Panc1 (cell line): ENCODE results near the gene MS4A18.

ENCODE experiments used
- POLR2AphosphoS5 ChIP-seq: IDR thresholded peaks from 2 replicates; pipeline ENCODE4 v1.6.1; 2012; ENCODE audit warnings: mild to moderate bottlenecking, low read depth, low read length, moderate library complexity
- TCF7L2 ChIP-seq: IDR thresholded peaks from 2 replicates; pipeline ENCODE4 v1.6.1; 2011; ENCODE audit warnings: mild to moderate bottlenecking, low read depth, low read length, inconsistent platforms
- TF ChIP-seq, protein P1 (sequence below): fragments of 450-650 bp; IDR thresholded peaks from 2 replicates; pipeline ENCODE4 v1.5.1; 2017; ENCODE audit warnings: mild to moderate bottlenecking

GRCh38 chr11:60679879-60680278, 44.6 kb upstream of the MS4A18 start:
- TF ChIP-seq TCF7L2: no peak
- no peak for TF ChIP-seq POLR2AphosphoS5
- TF ChIP-seq, protein P1, sequence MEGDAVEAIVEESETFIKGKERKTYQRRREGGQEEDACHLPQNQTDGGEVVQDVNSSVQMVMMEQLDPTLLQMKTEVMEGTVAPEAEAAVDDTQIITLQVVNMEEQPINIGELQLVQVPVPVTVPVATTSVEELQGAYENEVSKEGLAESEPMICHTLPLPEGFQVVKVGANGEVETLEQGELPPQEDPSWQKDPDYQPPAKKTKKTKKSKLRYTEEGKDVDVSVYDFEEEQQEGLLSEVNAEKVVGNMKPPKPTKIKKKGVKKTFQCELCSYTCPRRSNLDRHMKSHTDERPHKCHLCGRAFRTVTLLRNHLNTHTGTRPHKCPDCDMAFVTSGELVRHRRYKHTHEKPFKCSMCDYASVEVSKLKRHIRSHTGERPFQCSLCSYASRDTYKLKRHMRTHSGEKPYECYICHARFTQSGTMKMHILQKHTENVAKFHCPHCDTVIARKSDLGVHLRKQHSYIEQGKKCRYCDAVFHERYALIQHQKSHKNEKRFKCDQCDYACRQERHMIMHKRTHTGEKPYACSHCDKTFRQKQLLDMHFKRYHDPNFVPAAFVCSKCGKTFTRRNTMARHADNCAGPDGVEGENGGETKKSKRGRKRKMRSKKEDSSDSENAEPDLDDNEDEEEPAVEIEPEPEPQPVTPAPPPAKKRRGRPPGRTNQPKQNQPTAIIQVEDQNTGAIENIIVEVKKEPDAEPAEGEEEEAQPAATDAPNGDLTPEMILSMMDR: no peak
